ENCODE data around the gene FLNB.

Gene FLNB

DNA sequence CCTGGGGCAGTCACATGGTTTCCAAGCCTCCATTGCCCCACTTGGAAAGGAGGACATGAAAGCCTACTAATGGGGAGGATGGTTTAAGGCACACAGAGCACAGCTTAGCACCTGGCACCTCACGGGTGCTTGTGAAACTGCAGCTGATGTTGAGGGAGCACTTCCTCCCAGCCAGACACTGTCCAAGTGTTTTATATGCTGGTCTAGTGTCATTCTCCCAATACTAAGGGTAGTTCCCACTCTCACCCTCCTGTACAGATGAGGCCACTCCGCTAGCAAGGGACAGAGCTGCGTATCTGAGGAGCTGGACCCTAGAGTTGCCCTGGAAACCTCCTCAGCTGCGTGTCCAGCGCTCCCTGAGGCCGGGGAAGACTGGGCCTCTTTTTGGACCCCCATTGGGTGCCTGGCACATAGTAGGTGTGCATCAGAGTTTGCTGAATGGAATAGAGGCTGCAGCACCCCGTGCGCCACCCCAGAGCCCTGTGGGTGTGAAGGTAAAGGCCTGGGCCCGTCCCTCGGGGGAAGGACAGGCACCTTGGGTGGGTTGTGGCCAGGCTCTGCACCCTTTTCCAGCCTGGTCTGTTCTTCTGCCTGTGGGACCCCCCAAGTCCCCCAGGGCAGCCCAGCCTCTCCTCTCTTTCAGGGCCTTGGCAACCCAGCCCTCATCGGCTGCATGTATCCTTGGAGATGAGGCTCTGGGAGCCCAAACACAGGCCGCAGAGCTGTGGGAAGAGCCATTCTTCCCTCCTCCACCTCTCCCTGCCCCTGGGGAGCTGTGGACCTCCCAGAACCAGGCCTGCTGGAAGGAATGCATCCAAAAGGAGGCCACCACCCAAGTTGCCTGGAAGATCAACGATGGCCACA is 171.2 kb downstream of the FLNB start:
- no peaks in the 10 kb centered on the region for H3K9me3 ChIP-seq (ENCODE audit: low read length)
- H3K36me3 ChIP-seq (ENCODE audit: insufficient read depth, low read length): no peaks in the 10 kb centered on the region
- H3K9ac ChIP-seq (ENCODE audit: low read length): no peak overlapping the region
- no peak overlapping the region for H3K4me3 ChIP-seq (ENCODE audit: low read depth in 1 of 2, low read length in 2 of 2)
- H3K27ac ChIP-seq (ENCODE audit: low read depth, low read length): no peak overlapping the region
- no peaks in the 10 kb centered on the region for H3K27me3 ChIP-seq (ENCODE audit: control insufficient read depth in 1 of 2, insufficient read depth in 2 of 2, low read length in 2 of 2)
- H3K4me1 ChIP-seq (ENCODE audit: insufficient read depth, low read length): peaks cover 35% of the 10 kb centered on the region

DNA sequence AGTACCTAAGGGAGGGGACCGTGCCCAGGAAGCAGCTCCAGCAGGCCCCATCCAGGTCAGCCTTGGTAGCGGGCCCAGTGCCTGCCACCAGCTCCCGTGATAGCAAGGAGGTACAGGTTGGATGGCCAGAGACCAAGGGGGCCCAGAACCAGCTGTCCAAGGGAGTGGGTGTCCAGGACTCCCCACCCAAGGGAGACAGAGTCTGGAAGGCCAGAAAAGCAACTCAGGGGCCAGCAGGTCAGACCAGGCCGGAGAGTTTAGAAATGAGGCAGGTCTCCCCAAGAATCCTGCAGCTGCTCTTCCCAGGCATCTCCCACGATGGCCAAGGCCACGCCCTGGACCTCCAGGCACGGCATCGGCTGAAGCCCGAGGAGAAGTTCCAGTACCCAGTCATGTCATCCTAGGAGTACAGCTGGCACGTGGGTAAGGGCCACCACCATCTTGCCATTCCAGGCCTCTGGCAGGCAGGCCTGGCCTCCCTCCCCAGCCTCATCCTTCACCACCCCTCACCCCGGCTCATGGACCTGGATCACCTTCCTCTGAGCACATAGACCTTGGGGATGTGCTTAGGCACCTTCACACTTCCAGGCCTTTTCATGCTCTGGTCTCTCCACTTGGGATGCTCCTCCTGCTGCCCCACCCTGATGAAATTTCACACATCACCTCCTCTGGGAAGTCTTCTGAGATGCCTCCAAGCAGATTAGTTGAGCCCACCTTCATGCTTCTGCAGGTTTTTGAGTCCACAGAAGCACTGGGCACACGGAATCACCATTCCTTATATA is 172.1 kb downstream of the FLNB start:
- Histone ChIP-seq H3K36me3 (ENCODE audit: insufficient read depth, low read length) (no peaks in the 10 kb centered on the region), H3K27me3 (ENCODE audit: control insufficient read depth in 1 of 2, insufficient read depth in 2 of 2, low read length in 2 of 2) (no peaks in the 10 kb centered on the region), H3K9me3 (ENCODE audit: low read length) (no peaks in the 10 kb centered on the region), H3K9ac (ENCODE audit: low read length) (no peak overlapping the region), H3K27ac (ENCODE audit: low read depth, low read length) (no peak overlapping the region), H3K4me3 (ENCODE audit: low read depth in 1 of 2, low read length in 2 of 2) (no peak overlapping the region), H3K4me1 (ENCODE audit: insufficient read depth, low read length) (peaks cover 27% of the 10 kb centered on the region)

GRCh38 chr3:58180940-58181587 is 172.8 kb downstream of the FLNB start:
- Histone ChIP-seq H3K27ac (ENCODE audit: low read depth, low read length) (no peak overlapping the region), H3K4me3 (ENCODE audit: low read depth in 1 of 2, low read length in 2 of 2) (no peak overlapping the region), H3K27me3 (ENCODE audit: control insufficient read depth in 1 of 2, insufficient read depth in 2 of 2, low read length in 2 of 2) (no peaks in the 10 kb centered on the region), H3K9me3 (ENCODE audit: low read length) (no peaks in the 10 kb centered on the region), H3K9ac (ENCODE audit: low read length) (no peak overlapping the region), H3K36me3 (ENCODE audit: insufficient read depth, low read length) (no peaks in the 10 kb centered on the region), H3K4me1 (ENCODE audit: insufficient read depth, low read length) (peaks cover 19% of the 10 kb centered on the region)

GRCh38 chr3:58183221-58183620 is 175.0 kb downstream of the FLNB start:
- no peaks in the 10 kb centered on the region for H3K36me3 ChIP-seq (ENCODE audit: insufficient read depth, low read length)
- H3K27me3 ChIP-seq (ENCODE audit: control insufficient read depth in 1 of 2, insufficient read depth in 2 of 2, low read length in 2 of 2): no peaks in the 10 kb centered on the region
- H3K27ac ChIP-seq (ENCODE audit: low read depth, low read length): no peak overlapping the region
- H3K9ac ChIP-seq (ENCODE audit: low read length): no peak overlapping the region
- H3K4me1 ChIP-seq (ENCODE audit: insufficient read depth, low read length): peaks cover 5% of the 10 kb centered on the region
- H3K4me3 ChIP-seq (ENCODE audit: low read depth in 1 of 2, low read length in 2 of 2): no peak overlapping the region
- no peaks in the 10 kb centered on the region for H3K9me3 ChIP-seq (ENCODE audit: low read length)

DNA sequence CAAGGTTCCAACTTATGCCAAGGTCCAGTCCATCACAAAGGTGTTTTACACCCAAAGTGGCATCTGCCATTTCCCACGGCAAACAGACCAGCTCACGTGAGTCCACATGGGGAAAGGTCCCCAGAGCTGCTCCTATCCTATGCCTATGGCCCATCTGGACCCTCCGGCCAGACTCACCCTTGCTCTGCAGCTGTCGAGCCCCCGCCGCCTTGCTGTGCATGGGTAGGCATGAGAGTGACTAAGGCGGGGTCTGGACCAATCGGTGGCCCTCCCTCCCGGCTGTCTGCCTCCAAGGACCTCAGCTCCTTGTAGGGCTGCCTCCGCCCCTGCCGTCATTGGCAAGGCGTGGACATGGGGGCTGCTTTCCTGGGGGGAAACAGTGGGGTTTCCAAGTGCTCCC is 175.7 kb downstream of the FLNB start:
- Histone ChIP-seq H3K27ac (ENCODE audit: low read depth, low read length) (no peak overlapping the region), H3K4me3 (ENCODE audit: low read depth in 1 of 2, low read length in 2 of 2) (no peak overlapping the region), H3K9me3 (ENCODE audit: low read length) (no peaks in the 10 kb centered on the region), H3K4me1 (ENCODE audit: insufficient read depth, low read length) (no peaks in the 10 kb centered on the region), H3K9ac (ENCODE audit: low read length) (no peak overlapping the region), H3K27me3 (ENCODE audit: control insufficient read depth in 1 of 2, insufficient read depth in 2 of 2, low read length in 2 of 2) (no peaks in the 10 kb centered on the region), H3K36me3 (ENCODE audit: insufficient read depth, low read length) (no peaks in the 10 kb centered on the region)

DNA sequence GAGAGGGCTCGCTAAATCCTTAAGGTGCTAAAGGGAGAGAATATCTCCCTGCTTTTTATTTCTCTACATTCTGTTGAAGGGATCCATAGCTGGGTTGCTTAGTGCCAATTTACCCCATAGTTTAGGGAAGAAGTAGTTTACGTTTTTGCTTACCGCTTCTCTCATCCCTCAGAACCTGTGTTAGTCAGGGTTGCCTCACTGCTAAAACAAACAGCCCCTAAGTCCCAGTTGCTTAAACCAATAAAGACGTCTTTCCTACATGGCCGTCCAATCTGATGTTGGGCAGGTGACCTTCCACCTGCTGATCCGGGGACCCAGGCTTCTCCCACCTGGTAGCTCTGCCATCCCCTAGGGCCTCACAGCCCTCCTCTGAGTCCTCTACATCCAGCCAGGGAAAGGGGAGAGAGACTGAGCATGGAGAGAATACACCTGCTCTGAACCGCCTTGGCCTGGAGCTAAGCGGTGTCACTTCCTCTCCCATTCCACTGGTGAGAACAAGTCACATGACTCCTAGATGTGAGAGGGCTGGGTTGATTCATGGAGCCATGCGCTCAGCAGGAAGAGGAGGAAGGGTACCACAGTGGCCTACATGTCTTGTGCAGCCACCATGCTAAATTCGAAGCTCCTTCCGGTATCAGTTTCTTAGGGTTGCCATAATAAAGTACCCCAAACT is 176.2 kb downstream of the FLNB start:
- Histone ChIP-seq H3K9ac (ENCODE audit: low read length) (no peak overlapping the region), H3K9me3 (ENCODE audit: low read length) (no peaks in the 10 kb centered on the region), H3K4me3 (ENCODE audit: low read depth in 1 of 2, low read length in 2 of 2) (no peak overlapping the region), H3K4me1 (ENCODE audit: insufficient read depth, low read length) (no peaks in the 10 kb centered on the region), H3K27ac (ENCODE audit: low read depth, low read length) (no peak overlapping the region), H3K36me3 (ENCODE audit: insufficient read depth, low read length) (no peaks in the 10 kb centered on the region), H3K27me3 (ENCODE audit: control insufficient read depth in 1 of 2, insufficient read depth in 2 of 2, low read length in 2 of 2) (no peaks in the 10 kb centered on the region)

DNA sequence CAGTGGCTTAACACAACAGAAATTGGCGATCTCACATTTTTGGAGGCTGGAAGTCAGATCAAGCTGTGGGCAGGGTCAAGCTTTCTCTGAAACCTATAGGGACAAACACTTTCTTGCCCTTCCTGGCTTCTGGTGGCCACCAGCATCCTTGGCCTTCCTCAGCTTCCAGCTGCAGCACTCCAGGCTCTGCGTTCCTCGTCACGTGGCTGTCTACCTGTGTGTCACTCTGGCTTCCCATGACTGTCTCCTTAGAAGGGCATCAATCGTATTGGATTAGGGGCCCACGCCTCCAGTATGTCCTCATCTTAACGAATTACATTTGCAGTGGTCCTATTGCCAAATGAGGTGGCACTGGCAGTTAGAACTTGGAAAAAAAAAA is 176.7 kb downstream of the FLNB start:
- H3K27me3 ChIP-seq (ENCODE audit: control insufficient read depth in 1 of 2, insufficient read depth in 2 of 2, low read length in 2 of 2): no peaks in the 10 kb centered on the region
- H3K9ac ChIP-seq (ENCODE audit: low read length): no peak overlapping the region
- no peaks in the 10 kb centered on the region for H3K36me3 ChIP-seq (ENCODE audit: insufficient read depth, low read length)
- H3K9me3 ChIP-seq (ENCODE audit: low read length): no peaks in the 10 kb centered on the region
- no peak overlapping the region for H3K27ac ChIP-seq (ENCODE audit: low read depth, low read length)
- H3K4me3 ChIP-seq (ENCODE audit: low read depth in 1 of 2, low read length in 2 of 2): no peak overlapping the region
- H3K4me1 ChIP-seq (ENCODE audit: insufficient read depth, low read length): no peaks in the 10 kb centered on the region

DNA sequence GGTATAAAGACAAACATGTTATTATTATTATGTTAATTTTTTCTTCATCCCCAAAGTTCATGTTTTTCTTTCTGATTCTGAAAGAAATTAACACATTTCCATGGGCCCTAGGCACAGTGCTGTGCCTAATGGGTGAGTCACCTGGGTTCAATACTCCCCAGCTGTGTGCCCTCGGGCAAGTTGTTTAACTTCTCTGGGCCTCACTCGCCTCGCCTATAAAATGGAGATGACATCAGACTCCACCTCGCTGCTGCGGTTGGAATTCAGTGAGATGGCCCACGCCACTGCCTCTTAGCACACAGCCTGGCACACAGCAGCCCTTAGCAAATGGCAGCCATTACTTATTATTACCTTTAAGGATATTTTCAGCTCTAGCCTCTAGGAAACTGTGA is 179.9 kb downstream of the FLNB start:
- no peaks in the 10 kb centered on the region for H3K9me3 ChIP-seq (ENCODE audit: low read length)
- H3K27me3 ChIP-seq (ENCODE audit: control insufficient read depth in 1 of 2, insufficient read depth in 2 of 2, low read length in 2 of 2): no peaks in the 10 kb centered on the region
- H3K27ac ChIP-seq (ENCODE audit: low read depth, low read length): no peak overlapping the region
- H3K4me1 ChIP-seq (ENCODE audit: insufficient read depth, low read length): no peaks in the 10 kb centered on the region
- H3K36me3 ChIP-seq (ENCODE audit: insufficient read depth, low read length): no peaks in the 10 kb centered on the region
- H3K4me3 ChIP-seq (ENCODE audit: low read depth in 1 of 2, low read length in 2 of 2): no peak overlapping the region
- no peak overlapping the region for H3K9ac ChIP-seq (ENCODE audit: low read length)

GRCh38 chr3:58188921-58189451 is 180.8 kb downstream of the FLNB start:
- H3K4me1 ChIP-seq (ENCODE audit: insufficient read depth, low read length): no peaks in the 10 kb centered on the region

GRCh38 chr3:58189691-58190090 is 181.5 kb downstream of the FLNB start:
- Histone ChIP-seq H3K4me1 (ENCODE audit: insufficient read depth, low read length) (no peaks in the 10 kb centered on the region), H3K9me3 (ENCODE audit: low read length) (no peaks in the 10 kb centered on the region), H3K27me3 (ENCODE audit: control insufficient read depth in 1 of 2, insufficient read depth in 2 of 2, low read length in 2 of 2) (no peaks in the 10 kb centered on the region), H3K36me3 (ENCODE audit: insufficient read depth, low read length) (no peaks in the 10 kb centered on the region), H3K27ac (ENCODE audit: low read depth, low read length) (no peak overlapping the region), H3K9ac (ENCODE audit: low read length) (no peak overlapping the region), H3K4me3 (ENCODE audit: low read depth in 1 of 2, low read length in 2 of 2) (no peak overlapping the region)

More at GRCh38 chr3:58188921-58189451, 180.8 kb downstream of the FLNB start:
- no peaks in the 10 kb centered on the region for H3K27me3 ChIP-seq (ENCODE audit: control insufficient read depth in 1 of 2, insufficient read depth in 2 of 2, low read length in 2 of 2)
- no peaks in the 10 kb centered on the region for H3K9me3 ChIP-seq (ENCODE audit: low read length)
- H3K4me3 ChIP-seq (ENCODE audit: low read depth in 1 of 2, low read length in 2 of 2): no peak overlapping the region
- no peaks in the 10 kb centered on the region for H3K36me3 ChIP-seq (ENCODE audit: insufficient read depth, low read length)
- no peak overlapping the region for H3K9ac ChIP-seq (ENCODE audit: low read length)
- no peak overlapping the region for H3K27ac ChIP-seq (ENCODE audit: low read depth, low read length)

GRCh38 chr3:58190291-58190690 is 182.1 kb downstream of the FLNB start:
- no peaks in the 10 kb centered on the region for H3K4me1 ChIP-seq (ENCODE audit: insufficient read depth, low read length)
- H3K4me3 ChIP-seq (ENCODE audit: low read depth in 1 of 2, low read length in 2 of 2): no peak overlapping the region
- H3K27ac ChIP-seq (ENCODE audit: low read depth, low read length): no peak overlapping the region

More at GRCh38 chr3:58190291-58190690, 182.1 kb downstream of the FLNB start:
- no peaks in the 10 kb centered on the region for H3K27me3 ChIP-seq (ENCODE audit: control insufficient read depth in 1 of 2, insufficient read depth in 2 of 2, low read length in 2 of 2)
- H3K9me3 ChIP-seq (ENCODE audit: low read length): no peaks in the 10 kb centered on the region
- no peak overlapping the region for H3K9ac ChIP-seq (ENCODE audit: low read length)
- H3K36me3 ChIP-seq (ENCODE audit: insufficient read depth, low read length): no peaks in the 10 kb centered on the region
